IMR-90 (cell line): ENCODE results near the gene RHOH.

ENCODE experiments used
- CEBPB ChIP-seq: IDR thresholded peaks from 2 replicates; pipeline ENCODE4 v1.6.1; 2012; ENCODE audit warnings: low read depth, low read length, improper control_type of control experiment
- FOS ChIP-seq: fragments of 150-350 bp; IDR thresholded peaks from 2 replicates; pipeline ENCODE4 v1.6.1; 2016; ENCODE audit warnings: low read depth, low read length
- POLR2A ChIP-seq: IDR thresholded peaks from 2 replicates; pipeline ENCODE4 v1.6.1; 2012; ENCODE audit warnings: mild to moderate bottlenecking, low read depth, low read length
- TF ChIP-seq, protein P1 (sequence below): conservative IDR thresholded peaks from 2 replicates; pipeline ENCODE4 v1.5.1; 2012; ENCODE audit warnings: mild to moderate bottlenecking, low read depth, low read length, improper control_type of control experiment

DNA sequence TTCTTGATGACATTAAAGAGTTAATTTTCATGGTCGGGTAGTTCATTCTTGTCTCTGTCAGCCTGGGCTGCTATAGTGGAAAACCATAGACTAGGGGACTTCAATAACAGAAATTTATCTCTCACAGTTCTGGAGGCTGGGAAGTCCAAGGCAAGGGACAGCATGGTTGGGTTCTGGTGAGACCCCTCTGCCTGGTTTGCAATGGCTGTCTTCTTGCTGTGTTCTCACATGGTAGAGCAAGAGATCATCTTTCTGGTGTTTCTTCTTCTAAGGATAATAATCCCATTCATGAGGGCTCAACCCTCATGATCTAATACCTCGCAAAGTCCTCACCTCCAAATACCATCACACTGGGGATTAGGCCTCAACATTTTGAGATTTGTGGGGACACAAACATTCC is 50.1 kb downstream of the RHOH start:
- TF ChIP-seq, protein P1, sequence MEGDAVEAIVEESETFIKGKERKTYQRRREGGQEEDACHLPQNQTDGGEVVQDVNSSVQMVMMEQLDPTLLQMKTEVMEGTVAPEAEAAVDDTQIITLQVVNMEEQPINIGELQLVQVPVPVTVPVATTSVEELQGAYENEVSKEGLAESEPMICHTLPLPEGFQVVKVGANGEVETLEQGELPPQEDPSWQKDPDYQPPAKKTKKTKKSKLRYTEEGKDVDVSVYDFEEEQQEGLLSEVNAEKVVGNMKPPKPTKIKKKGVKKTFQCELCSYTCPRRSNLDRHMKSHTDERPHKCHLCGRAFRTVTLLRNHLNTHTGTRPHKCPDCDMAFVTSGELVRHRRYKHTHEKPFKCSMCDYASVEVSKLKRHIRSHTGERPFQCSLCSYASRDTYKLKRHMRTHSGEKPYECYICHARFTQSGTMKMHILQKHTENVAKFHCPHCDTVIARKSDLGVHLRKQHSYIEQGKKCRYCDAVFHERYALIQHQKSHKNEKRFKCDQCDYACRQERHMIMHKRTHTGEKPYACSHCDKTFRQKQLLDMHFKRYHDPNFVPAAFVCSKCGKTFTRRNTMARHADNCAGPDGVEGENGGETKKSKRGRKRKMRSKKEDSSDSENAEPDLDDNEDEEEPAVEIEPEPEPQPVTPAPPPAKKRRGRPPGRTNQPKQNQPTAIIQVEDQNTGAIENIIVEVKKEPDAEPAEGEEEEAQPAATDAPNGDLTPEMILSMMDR = no peak
- no peak for TF ChIP-seq FOS
- no peak for TF ChIP-seq CEBPB
- no peak for TF ChIP-seq POLR2A
